ENCODE results near the gene GABPB1. TPM values are rescaled to one million over a fixed set of nuclear protein-coding genes. Genes with fewer than 3 reads are reported as not detected.

The GABPB1 gene
- total RNA-seq, 1 experiment from 2014 or later: 45.0 TPM

DNA sequence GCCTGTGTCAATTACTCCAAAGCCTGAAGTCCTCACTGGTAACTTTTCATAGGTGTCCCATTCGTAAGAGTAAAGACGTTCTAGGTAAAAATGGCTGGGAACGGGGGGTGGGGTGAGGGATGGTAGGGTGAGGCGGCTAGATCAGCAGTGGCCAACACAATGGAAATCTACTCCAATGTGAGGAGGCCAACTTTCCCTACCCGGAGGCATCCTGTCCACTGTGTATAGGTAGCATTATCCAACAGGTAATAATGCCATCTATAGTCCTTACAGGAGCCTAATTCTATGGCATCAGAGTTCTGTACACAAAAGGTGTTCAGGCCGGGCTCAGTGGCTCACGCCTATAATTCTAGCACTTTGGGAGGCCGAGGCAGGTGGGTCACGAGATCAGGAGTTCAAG lies 118.6 kb downstream of the GABPB1 start:
- no peak overlapping the region for H3T11ph ChIP-seq (ENCODE audit: low read length)
- no peak overlapping the region for H2AFZ ChIP-seq (ENCODE audit: low read length)
- H3K4me2 ChIP-seq (ENCODE audit: insufficient read depth, insufficient read length, low read length): no peak overlapping the region
- H4K8ac ChIP-seq (replicated peaks; ENCODE audit: insufficient read length, low read depth, low read length): no peak overlapping the region
- no peak overlapping the region for H2BK120ac ChIP-seq (ENCODE audit: low read depth, low read length, poor library complexity, severe bottlenecking)
- H3K56ac ChIP-seq (ENCODE audit: insufficient read length, low read depth, low read length): no peak overlapping the region
- H3K23me2 ChIP-seq (ENCODE audit: insufficient read length, low read depth, low read length, poor library complexity, severe bottlenecking): no peaks in the 10 kb centered on the region
- no peak overlapping the region for H2AK5ac ChIP-seq (ENCODE audit: insufficient read length, low read length)
- Mint-ChIP-seq H3K4me3 (no peak overlapping the region), H3K36me3 (ENCODE audit: insufficient read depth in 1 of 3, low read depth in 3 of 3) (no peaks in the 10 kb centered on the region), H3K4me1 (peaks cover 0 to 4% of the 10 kb centered on the region in 2 experiments; a peak in 1 of 4 replicates), H3K27ac (no peak overlapping the region), H3K9me3 (no peaks in the 10 kb centered on the region), H3K27me3 (ENCODE audit: low read depth) (no peaks in the 10 kb centered on the region)
- no peaks in the 10 kb centered on the region for H3K79me2 ChIP-seq (ENCODE audit: insufficient read depth, low read length)
- TF ChIP-seq, protein P1, sequence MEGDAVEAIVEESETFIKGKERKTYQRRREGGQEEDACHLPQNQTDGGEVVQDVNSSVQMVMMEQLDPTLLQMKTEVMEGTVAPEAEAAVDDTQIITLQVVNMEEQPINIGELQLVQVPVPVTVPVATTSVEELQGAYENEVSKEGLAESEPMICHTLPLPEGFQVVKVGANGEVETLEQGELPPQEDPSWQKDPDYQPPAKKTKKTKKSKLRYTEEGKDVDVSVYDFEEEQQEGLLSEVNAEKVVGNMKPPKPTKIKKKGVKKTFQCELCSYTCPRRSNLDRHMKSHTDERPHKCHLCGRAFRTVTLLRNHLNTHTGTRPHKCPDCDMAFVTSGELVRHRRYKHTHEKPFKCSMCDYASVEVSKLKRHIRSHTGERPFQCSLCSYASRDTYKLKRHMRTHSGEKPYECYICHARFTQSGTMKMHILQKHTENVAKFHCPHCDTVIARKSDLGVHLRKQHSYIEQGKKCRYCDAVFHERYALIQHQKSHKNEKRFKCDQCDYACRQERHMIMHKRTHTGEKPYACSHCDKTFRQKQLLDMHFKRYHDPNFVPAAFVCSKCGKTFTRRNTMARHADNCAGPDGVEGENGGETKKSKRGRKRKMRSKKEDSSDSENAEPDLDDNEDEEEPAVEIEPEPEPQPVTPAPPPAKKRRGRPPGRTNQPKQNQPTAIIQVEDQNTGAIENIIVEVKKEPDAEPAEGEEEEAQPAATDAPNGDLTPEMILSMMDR (conservative IDR thresholded peaks at IDR 0.05): no peak
- H3K79me1 ChIP-seq (ENCODE audit: insufficient read depth, low read depth, low read length, poor library complexity, severe bottlenecking): no peaks in the 10 kb centered on the region
- H2BK5ac ChIP-seq (ENCODE audit: insufficient read length, low read length): no peak overlapping the region
- no peak overlapping the region for H2BK15ac ChIP-seq (ENCODE audit: low read depth, low read length)
- no peak overlapping the region for H4K5ac ChIP-seq (ENCODE audit: insufficient read length, low read depth, low read length)
- H3K27ac ChIP-seq (ENCODE audit: insufficient read length, low read depth, low read length): no peak overlapping the region
- H4K20me1 ChIP-seq (ENCODE audit: control insufficient read depth, insufficient read depth, insufficient read length): no peaks in the 10 kb centered on the region
- no peak overlapping the region for H4K91ac ChIP-seq (ENCODE audit: insufficient read length, low read depth, low read length)
- no peak overlapping the region for H3K23ac ChIP-seq (ENCODE audit: insufficient read length, low read depth, low read length)
- no CpG with 5 or more reads among the region's 9 CpGs for WGBS (ENCODE audit: extremely low coverage, insufficient read length, low lambda C conversion rate)
- H3K9ac ChIP-seq (ENCODE audit: extremely low read depth, insufficient read length, low read length): no peak overlapping the region
- H2BK12ac ChIP-seq (ENCODE audit: insufficient read length, low read depth, low read length): no peak overlapping the region
- H3K4me1 ChIP-seq (ENCODE audit: insufficient read depth, low read length): no peaks in the 10 kb centered on the region
- H3K27me3 ChIP-seq (ENCODE audit: insufficient read depth, low read length): no peaks in the 10 kb centered on the region
- DNase-seq: no peak
- H3K9me3 ChIP-seq (ENCODE audit: control insufficient read depth, low read depth, low read length): no peaks in the 10 kb centered on the region
- H3K4ac ChIP-seq (ENCODE audit: low read depth, low read length): no peak overlapping the region
- no peak overlapping the region for H3K18ac ChIP-seq (ENCODE audit: insufficient read length, low read depth, low read length)
- H2BK20ac ChIP-seq (ENCODE audit: low read depth, low read length, poor library complexity, severe bottlenecking): no peak overlapping the region
- H3K14ac ChIP-seq (ENCODE audit: insufficient read depth, low read length): no peak overlapping the region
